GM21367 (cell line): ENCODE results near the gene PDGFA.

ENCODE experiments used
- ATAC-seq: cut with Tn5 transposase; IDR thresholded peaks from one replicate; pipeline ENCODE4 v1.9.1; 2021; ENCODE audit not compliant: unreplicated experiment

Gene PDGFA

DNA sequence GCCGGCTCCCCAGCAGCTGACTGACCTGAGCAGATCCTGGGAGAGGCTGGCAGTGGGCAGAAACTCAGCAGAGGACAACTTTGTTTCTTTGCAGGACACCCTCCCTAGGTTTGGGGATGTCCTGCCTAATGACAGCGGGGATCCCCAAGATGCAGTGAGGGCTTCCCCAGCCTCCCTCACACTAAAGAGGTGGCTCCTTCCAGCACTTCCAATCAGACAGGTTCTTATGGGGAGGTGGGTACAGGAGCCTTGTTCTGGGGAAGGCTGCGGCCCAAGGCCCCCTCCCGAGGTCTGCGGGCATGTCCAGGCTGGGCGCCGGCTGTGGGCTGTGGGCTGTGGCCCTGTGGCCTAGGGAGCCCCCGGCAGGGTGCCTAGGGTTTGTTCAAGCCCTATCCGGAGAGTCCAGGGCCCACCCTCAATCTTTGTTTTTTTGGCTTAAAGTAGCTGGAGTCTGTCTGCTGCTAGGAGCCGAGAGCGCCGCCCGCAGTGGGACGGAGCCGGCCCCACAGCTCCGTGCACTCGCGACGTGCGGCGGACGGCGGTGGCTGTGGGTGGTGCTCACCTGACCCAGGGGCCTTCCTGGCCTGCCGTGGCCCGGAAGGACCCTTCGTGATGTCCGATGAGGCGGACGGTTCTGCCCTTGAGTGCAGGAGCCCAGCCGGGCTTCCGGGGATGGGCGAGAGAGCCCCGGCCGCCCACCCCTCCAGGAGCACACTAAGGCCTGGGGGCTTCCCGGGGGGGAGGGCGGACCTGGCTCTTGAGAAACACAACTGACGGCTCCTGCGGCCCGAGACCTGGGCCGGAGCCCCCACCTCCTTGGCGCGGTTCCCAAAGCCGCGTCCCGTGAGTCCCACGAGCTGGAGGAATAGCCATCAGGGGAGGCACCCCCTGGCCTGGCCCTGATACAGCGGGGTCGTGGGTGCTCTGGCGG, 57.2 kb downstream of the PDGFA start:
- ATAC-seq = no peak

DNA sequence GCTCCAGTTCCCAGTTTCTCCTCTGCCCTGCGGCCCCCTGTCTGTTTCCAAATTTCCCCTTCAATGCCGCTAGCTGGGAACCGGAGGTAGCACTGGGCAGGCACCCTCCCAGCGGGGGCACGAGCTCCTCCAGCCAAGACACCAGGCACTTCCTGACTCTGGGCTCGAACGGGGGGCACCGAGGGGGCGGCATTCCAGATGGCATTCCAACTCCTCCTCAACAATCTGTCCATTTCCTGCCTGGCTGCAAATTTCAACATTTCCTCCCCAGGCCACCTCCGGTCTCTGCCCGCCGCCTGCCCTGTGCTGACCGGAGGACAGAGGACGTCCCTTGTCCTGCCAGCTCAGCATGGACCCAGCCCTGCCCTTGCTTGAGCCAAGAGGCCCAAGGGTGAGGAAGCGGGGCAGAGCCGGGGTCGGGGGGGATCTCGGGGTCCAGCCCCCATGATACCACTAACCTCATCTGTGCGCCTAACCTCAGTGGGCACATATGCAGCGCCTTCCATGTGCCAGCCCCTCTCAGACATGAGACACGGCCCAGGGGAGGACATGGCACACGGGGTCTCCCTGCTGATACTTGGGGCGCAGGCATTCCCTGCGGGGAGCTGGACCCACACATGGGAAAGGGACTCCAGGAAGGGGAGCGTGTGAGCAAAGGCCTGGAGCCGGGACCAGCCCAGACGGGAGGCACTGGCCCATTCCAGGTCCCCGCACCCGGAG, 58.0 kb downstream of the PDGFA start:
- ATAC-seq = no peak

DNA sequence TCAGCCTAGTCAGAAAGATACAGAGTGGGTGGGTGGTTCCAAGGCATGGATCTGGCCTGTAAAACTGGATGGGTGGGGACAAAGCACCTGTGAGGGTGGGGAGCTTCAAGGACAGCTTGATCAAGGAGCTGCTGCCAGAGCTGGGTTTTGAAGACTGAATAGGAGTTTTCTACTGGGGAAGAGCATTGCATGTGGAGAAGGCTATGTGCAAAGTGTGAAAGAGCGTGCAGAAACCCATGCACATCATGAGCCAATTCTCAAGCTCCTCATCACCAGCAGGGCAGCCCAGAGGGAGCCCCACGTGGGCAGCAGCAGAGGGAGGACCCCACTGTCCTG, 58.6 kb downstream of the PDGFA start:
- ATAC-seq = no peak

DNA sequence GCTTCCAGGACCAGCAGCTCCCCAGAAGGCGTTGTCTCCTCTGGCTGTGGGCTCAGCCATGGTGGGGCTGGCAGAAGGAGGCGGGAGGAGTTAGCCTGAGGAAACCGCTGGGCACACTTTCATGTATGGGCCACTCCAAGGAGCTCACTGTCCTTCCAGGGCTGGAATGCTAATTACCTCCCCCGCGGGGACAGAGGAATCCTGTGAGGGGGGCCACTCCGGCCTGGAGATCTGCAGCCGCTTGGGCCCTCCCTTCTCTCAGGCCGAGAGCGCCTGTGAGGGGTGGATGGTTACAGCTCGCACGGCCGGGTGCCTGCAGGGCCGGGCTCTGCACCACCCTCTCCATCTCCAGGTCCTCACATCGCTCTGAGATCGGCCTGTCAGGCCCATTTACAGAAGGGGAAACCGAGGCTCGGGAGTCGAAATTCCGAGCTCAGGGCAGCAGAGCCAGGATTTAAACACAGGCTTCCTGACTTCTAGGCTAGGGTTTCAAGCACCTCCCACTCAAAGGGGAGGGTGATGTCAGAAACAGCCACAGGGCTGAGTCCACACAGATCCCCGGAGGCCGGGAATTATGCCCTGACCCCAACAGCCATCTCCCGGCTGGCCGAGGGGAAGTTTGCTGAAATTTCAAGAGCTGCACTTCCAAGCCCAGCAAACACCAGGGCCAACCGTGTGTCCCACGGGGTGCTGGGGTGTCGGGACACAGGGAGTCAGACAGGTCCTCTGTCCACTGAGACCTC, 59.1 kb downstream of the PDGFA start:
- no peak for ATAC-seq

DNA sequence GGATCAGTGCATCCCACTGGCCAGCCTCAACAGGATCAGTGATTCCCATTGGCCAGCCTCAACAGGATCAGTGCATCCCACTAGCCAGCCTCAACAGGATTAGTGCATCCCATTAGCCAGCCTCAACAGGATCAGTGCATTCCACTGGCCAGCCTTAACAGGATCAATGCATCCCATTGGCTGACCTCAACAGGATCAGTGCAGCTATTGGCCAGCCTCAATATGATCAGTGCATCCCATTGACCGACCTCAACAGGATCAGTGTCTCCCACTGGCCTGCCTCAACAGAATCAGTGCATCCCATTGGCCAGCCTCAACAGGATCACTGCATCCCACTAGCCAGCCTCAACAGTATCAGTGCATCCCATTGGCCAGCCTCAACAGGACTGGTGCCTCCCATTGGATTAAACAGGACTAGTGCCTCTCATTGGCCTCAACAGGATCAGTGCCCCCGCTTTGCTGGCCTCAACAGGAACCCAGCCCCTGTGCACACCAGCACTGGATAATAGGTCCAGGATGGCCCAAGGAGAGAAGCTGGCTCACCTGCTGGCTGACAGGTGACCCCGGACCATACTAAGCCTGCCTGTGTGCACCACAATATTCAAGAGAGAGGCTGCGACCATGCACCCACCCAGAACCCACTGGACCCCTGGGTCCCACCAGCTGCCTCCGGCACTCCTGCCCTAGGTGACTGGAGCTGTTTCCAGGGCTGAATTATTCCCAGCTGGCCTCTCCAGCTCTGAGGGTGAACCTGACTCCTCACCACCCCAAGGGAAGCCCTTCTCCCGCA, 59.9 kb downstream of the PDGFA start:
- ATAC-seq = no peak

DNA sequence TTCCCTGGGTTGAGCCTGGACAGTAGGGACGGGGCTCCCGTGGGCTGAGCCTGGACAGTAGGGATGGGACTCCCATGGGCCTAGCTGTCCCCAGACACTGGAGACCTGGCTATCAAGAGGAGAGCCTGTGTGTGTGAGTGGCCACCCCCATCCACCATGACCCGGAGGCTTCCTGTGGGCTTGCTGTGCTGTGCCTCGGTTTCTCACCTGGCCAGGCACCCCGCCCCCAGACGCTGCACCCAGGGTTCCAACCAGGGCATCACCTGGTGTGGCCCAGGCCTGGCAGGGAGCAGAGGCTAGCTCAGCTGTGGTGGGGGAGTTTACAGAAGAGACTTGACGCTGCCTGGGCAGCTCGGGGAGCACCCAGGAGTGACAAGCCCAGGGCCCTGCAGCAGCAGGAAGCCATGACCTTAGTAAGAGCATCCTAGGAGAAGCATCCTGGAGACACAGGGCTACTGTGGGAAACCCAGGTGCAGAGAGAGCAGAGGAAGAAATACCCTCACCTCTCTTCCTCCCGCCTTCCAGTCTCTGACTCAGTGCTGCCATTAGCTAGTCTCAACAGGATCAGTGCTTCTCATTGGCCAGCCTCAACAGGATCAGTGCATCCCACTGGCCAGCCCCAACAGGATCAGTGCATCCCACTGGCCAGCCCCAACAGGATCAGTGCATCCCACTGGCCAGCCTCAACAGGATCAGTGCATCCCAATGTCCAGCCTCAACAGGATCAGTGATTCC, 61.0 kb downstream of the PDGFA start:
- no peak for ATAC-seq

DNA sequence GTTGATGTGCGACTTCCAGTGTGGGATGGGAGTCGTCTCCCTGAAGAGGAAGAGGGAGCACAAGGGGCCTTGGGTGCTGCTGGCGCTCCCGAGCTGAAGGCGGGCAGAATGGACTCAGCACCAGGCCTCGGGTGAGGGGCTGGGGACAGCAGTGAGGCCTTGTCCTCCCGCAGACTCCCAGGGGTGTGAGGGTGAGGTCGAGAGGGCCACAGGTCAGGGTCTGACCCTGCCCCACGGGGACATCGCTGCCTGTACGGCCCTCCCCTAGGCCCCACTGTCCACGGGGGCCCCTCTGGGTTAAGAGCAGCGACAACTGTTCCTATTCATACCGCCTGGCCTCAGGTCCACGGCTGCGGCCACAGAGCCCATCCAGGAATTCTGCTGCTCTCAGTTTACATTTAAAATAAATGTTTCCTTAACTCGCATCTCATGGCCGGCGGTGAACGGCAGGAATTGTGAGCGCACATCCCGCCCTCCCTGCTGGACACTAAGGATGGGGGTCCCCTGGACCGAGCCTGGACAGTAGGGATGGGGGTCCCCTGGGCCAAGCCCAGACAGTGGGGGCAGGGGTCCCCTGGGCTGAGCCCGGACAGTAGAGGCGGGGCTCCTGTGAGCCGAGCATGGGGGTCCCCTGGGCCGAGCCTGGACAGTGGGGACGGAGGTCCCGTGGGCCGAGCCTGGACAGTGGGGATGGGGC, 61.7 kb downstream of the PDGFA start:
- no peak for ATAC-seq

DNA sequence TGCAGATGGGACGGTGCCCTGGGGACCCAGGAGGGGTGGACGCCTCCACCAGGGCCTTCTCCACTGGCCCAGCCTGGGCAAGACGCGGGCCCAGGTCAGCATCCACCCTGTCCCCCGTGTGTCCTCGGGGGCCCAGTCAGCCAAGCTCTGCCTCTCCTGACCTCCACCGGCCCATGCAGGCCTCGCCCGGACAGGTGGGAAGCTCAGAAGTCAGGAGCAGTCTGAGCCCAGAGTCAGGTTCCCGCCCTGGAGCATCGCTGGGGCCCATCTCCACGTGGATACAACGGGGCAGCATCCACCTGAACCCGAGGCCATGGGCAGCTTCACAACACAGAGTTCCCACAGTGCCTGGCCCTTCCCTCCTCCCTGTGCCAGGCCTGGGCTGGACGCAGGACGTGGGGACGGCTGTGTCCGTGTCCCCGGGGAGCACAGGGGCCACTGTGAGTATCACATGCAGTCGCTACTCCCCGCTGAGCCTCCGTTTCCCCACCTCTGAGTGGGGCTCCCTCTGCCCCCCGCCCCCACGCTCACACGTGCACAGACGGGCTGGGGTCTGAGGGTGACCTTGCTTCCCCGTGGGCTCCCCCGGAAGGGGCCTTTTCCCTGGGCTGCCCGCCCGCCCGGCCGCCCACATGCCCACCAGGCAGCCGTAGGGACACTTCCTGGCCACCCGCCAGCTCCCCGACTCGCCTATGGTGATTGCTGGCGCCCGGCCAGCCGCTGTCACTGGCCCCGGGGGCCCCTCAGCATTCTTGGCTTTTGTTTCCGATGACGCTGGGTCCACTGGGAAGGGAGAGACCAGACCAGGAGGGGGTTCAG, 64.3 kb downstream of the PDGFA start:
- no peak for ATAC-seq

DNA sequence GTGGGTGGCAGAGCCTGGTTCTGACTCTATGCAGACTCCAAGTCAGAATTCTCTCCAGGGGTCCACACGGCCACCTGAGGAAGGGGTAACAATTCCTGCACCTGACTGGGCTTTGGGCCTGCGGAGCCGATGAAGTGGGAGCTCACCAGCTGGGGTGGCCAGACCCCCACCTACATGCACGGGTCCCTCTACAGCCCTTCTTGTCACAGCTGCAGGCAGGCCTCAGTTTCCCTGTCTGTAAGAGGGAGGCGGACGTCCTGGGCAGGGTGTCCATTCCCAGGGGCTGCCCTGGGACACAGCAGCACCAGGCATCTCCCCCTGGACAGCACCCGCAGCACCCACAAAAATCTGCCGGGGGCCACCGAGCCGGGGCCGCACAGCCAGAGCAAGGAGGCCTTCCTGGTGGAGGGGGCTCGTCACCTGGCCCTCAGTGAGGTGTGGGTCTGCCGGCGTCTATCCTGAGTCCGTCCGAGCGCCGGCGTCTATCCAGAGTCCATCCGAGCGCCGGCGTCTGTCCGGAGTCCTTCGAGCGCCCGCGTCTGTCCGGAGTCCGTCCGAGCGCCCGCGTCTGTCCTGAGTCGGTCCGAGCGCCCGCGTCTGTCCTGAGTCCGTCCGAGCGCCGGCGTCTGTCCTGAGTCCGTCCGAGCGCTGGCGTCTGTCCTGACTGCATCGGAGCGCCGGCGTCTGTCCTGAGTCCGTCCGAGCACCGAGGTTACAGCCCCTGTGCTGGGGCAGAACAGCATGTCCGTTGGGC, 65.1 kb downstream of the PDGFA start:
- ATAC-seq = no peak

DNA sequence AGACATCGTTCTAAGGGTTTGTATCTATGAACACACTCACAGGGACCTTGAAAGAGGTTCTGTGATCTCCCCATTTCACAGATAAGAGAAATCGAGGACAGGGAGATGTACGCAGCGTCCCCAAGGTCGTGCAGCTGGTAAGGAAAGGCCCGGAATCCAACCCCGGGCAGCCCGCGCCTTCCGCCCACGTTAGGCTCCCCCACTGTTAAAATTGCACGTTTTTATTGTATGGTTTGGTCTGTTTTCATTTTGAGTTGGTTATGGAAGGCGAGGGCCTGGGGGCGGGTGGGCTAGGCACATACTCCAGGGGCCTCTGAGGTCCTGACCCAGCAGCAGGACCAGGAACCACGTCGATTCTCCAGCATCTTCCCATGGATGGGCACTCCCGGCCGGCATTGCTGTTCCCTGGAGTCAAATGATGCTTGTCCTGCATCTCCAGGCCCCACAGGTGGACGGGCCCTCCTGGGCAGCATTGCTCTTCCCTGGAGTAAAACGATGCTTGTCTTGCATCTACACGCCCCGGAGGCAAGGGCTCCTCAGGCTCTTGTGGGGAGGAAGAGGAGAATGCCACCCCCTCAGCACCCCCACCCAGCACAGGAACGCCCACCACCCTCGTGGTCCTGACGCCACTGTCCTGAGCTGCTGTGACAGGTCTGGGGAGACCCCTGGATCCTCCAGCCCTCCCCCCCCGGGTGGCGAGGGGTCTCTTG, 65.9 kb downstream of the PDGFA start:
- ATAC-seq = no peak

DNA sequence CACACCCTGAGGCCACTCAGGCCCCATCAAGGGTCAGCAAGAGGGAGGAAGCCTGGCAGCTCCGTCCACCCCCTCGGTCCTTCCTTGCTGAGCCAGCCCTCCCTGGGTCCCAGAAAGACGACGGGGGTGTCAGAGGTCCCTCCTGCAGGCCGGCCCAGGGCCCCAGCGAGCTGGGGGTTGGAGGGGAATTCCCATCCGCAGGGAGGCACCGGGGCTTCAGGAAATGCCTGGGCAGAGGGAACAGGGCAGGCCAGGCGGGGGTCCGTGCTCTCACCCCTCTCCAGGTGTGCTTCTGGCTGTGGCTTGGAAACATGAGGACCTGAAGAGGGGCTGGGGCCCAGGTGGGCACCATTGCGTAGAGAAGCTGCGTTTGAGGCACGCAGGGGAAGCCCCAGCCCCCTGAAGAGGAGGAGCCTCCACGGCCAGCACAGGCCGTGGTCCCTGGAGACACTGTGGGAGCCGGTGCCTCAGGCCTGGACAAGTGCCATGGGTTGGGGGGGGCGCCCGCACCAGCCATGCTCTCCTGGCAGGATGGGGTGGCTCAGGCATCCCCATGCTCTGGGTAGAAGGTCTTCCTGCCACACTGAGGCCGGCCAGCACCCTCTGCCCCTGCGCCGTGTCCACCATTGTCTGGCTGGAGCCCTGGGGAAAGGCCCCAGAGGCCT, 66.7 kb downstream of the PDGFA start:
- ATAC-seq = no peak

DNA sequence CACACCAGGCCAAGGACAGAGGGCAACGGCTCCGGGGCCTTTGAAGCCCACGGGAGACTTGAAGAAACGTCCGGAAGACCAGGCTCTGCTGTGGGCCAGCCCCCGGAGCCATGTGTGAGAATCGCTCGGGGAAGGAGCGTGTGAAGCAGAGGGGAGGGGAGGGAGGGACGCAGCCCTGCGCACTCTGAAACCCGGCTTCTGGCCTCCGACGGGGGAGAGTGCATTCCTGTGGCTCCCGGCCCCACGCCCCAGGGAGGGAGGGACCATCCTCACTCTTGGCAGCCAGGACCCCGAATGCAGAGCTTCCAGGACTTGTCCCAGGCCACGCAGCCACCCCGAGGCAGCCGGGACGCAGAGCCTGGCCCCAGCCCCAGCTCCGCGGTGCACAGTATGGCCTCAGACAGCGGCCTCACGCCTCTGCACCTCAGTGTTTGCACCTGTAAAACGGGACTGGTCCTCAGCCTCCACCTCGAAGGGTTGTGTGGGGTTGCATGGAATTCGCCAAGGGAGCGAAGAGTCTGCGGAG, 67.4 kb downstream of the PDGFA start:
- ATAC-seq = no peak

DNA sequence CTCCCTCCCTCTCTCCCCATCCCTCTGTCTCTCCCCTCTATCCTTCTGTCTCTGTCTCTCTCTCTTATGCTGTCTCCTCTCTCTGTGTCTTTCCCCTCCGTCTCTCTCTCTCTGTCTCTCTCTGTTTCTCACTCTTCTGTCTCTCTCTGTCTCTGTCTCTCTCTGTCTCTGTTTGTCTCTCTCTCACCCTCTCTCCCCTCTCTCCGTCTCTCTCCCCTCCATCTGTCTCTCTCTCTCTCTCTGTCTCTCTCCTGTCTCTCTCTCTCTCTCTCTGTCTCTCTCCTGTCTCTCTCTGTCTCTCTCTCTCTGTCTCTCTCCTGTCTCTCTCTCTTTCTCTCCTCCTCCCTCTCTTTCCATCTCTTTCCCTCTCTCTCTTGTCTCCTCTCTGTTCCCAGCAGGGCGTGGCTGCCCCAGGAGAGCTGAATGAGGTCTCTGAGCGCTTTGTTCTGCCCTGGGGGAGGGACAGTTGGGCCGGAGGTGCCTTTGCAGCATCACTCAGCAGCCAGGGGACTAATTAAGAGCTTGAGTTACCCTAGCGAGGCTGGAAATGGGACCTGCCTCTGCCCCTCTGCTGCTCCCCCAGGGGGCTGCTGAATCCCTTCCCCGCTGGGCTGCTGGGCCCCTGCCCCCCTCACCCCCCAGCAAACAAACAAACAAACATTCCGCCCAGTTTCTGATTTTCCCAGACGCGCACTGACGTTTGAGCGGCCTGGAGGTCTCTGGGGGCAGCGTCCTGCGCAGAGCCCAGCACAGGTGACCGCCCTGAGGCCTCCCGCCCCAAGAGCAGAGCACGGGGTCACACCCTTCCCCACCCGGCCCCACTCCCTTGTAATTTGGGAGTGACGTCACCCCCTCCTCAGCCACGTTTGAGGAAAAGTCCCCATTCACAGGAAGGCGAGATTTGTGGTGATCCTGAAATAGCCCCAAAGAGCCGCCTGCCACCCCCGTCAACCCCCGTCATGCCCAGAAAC, 68.1 kb downstream of the PDGFA start:
- no peak for ATAC-seq

DNA sequence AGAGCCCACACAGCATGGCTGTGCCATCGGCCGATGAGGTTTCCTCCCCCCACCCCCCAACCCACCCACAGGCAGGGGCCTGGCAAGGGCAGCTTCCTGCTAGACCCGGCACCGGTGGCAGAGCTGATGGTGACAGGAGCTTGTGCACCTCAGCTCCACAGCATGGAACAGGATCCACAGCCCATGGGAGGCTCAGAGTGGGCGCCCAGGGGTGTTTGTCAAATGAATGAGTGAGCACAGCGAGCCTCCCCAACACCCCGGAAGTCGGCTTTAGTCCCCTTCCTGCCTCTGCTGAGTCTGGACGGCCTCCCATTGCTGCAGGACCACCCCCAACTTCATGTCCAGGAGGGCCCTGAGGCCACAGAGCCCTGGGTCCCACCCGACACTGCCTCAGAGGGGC, 68.9 kb downstream of the PDGFA start:
- ATAC-seq = no peak

DNA sequence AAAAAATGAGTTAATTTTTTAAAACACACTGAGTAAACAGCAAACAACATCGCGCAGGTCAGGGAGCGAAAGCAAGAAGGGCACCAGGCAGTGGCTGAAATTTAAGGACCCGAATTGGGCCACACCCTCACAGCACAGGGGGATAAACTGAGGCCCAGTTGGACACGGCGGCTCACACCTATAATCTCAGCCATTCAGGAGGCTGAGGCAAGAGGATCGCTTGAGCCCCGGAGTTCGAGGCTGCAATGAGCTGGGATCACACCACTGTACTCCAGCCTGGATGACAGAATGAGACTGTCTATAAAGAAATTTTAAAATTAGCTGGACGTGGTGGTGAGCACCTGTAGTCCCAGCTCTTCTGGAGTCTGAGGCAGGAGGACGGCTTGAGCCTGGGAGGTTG, 69.6 kb downstream of the PDGFA start:
- ATAC-seq = no peak
